Measurements from ENCODE around the gene PIGL.

The PIGL gene

DNA sequence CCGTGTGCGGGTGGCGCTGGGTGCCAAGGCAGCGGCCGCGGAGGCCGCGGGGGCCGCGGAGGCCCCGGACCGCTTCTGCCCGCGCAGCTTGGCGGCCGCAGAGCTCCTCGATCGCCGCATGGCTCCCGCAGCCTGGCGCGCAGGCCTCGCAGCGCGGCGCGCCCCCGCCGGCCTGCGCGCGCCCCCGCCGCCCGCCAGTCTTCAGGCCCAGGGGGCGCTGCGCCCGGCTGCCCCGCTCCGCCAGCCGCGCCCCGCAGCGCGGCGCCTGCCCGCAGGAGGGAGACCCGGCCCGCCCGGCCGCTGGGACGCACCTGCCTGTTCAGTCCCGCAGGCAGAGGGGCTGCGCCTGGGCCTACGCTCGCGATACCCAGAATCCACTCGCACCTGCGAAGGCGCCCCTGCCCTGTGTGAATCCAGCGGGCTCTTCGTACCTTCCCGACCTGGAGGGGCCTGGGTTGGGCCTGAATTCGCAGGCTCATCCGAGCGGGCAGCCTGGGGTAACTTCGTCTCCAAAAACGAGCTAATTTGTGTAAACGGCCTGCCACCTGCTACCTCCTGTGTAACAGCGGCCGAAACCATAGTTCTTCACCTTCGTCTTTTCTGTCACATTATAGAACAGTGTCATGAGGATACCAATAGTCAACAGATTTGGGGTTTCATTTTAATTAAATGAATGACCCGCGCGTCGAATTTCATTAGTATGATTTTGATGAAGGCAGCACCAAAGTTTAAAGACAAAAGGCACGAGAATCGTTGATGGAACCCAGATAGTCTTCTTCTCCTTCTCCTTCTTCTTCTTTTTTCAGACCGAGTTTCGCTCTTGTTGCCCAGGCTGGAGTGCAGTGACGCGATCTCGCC, 136.5 kb downstream of the PIGL start, which contains the start of gene CENPV:
TSS of gene CENPV (minus strand) at position 153 of the 858 bp plus-strand sequence. CDS start at position 120, 33 bp downstream.
- peak; percentile 47 for DNase-seq

GRCh38 chr17:16354585-16354984, 137.6 kb downstream of the PIGL start:
- DNase-seq: no peak

- DNase-seq: no peak
These were observed 141.4 kb downstream of the PIGL start for GRCh38 chr17:16358394-16358793.

- no peak for DNase-seq
These were observed 144.9 kb downstream of the PIGL start for GRCh38 chr17:16361874-16362273.

DNA sequence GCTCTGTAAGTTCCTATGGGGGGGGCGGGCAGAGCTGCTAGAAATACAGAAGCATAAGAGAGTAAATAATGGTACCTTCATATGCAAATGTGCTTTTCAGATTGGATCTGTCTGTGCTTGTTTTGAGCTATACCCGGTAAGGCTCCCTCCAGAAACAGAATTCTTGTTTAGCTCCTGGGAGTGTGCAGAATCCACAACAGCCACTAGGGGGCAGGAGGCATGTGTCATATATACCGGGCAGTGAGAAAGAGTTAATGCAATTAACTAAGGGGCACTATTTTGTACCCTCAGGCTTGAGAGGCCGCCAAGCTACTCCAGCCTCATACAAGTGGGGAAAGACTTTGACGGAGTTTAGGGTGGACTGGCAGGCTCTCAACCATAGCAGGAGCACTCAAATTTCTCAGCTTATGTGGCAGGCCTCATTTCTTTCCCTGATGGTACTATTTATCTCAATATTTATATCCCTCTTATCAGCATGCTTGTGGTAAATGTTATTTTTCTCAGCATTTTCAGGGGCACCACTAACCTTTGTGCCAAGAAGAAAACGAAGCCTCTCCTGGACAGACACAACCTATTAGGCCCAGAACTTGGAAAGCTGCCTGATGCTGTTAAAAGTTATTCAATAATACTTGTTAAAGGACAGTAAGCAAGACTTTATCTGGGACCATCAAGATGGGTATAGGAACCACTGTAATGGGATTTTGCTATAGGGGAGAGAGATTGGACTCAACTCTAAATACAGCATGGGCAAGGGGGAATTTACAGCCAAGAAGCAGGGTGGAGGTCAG, 146.9 kb downstream of the PIGL start:
- peak; percentile 67 for DNase-seq

DNA sequence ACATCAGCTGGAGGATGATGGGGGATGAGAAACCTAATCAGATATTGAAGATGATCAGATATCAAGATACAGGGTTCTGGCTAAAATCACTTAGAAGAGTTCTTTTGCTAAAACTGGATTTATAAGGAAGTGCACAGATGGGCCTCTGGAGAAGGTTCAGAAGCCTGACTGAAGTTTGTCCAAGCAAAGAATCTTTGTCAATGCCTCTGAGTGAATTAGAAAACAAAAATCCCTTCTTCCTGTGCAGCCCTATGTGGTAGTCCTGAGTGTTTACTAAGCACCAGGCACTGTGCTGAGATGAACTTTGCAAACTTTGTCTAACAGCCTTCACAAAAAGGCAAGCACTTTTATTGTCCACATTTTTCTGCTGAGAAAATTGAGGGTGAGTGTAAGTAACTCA, 147.6 kb downstream of the PIGL start:
- DNase-seq: no peak

DNA sequence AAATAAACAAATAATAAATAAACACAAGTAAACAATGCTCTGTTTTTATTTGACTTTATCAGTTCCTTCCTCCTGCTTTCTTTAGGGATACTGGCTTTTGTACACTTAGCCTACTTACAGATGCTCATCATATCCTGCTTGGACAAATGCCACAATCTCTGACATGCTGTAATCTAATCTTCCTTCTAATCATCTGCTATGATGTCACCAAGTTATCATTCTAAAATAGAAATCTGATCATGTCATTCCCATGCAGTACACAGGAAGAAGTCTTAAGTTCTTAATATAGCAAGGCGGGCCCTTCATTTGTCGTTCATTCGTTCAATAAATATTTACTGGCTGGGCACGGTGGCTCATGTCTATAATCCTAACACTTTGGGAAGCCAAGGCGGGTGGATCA, 154.7 kb downstream of the PIGL start:
- DNase-seq: peak; percentile 82

DNA sequence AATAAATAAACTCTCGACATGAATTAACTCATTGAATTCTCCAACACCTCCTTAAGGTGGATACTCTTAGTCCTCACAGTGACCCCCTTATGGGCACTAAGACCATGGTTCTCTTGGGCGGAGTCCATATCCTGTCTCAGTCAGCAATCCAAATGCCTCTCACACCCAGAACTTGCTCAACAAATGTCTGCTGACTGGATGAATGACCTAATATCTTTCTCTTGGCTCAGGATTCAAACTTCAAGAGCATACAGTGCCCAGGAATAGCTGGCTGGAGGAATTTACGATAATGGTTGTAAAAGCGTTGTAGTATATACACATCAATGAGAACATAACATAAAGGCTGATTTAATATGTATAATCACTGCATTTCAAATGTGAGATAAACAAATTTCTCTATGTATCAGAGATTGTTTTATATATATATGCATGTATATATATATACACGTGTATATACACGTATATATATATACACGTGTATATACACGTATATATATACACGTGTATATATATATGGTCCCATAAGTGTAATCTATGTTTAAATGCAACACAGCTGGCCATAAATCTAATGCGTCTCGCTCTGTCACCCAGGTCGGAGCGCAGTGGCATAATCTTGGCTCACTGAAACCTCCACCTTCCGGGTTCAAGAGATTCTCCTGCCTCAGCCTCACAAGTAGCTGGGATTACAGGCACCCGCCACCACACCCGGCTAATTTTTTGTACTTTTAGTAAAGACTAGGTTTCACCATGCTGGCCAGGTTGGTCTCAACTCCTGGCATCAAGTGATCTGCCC, 157.3 kb downstream of the PIGL start:
- peak; percentile 59 for DNase-seq
